Dendritic cell treated with granulocyte-macrophage colony-stimulating factor and Interleukin-4, amounts not matched to agents 40 ng/mL and 50 ng/mL, for 4 days (primary cell): Measurements from ENCODE around the gene CRTAP.

Experiments used
- H3K27ac Mint-ChIP-seq: one replicate; pipeline ENCODE4 v1.8.0; 2022; ENCODE audit warnings: mild to moderate bottlenecking, mixed read lengths
- H3K27me3 Mint-ChIP-seq: one replicate; pipeline ENCODE4 v1.8.0; 2022; ENCODE audit warnings: mild to moderate bottlenecking, mixed read lengths
- H3K36me3 Mint-ChIP-seq: one replicate; pipeline ENCODE4 v1.8.0; 2022; ENCODE audit warnings: low read depth, mixed read lengths
- H3K4me1 Mint-ChIP-seq: one replicate; pipeline ENCODE4 v1.8.0; 2022; ENCODE audit warnings: low read depth, mixed read lengths
- H3K4me3 Mint-ChIP-seq: one replicate; pipeline ENCODE4 v1.8.0; 2022; ENCODE audit warnings: mild to moderate bottlenecking, moderate library complexity, mixed read lengths
- H3K9me3 Mint-ChIP-seq: one replicate; pipeline ENCODE4 v1.8.0; 2022; ENCODE audit warnings: mixed read lengths
- intact Hi-C: fragments of 100-400 bp; cut with micrococcal nuclease; formaldehyde crosslinking; loops from one replicate; pipeline ENCODE4 v1.15.0; 2022

CRTAP gene

GRCh38 chr3:33186524-33187367 lies 72.9 kb downstream of the CRTAP start:
- Mint-ChIP-seq H3K27ac (no peak overlapping the region), H3K36me3 (no peaks in the 10 kb centered on the region), H3K27me3 (peaks cover 3% of the 10 kb centered on the region), H3K4me3 (no peak overlapping the region), H3K4me1 (no peaks in the 10 kb centered on the region), H3K9me3 (peaks cover 8% of the 10 kb centered on the region)
- intact Hi-C loops: no loop called here

DNA sequence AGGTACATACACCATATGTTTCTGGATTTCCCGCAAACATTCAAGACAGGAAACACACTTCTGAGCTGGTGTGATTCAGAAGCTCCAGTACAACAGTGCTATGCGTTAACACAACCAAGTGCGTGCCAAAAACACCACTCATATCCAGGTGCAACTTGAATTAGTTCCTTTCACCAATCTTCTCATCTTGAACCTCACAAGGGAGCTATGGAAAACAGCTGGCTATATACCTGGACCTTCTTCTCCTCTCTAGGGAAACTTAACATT lies 73.5 kb downstream of the CRTAP start:
- H3K4me3 Mint-ChIP-seq: no peak overlapping the region
- no peaks in the 10 kb centered on the region for H3K4me1 Mint-ChIP-seq
- H3K9me3 Mint-ChIP-seq: peaks cover 7% of the 10 kb centered on the region
- no peak overlapping the region for H3K27ac Mint-ChIP-seq
- peaks cover 3% of the 10 kb centered on the region for H3K27me3 Mint-ChIP-seq
- no peaks in the 10 kb centered on the region for H3K36me3 Mint-ChIP-seq
- intact Hi-C loops: no loop called here

DNA sequence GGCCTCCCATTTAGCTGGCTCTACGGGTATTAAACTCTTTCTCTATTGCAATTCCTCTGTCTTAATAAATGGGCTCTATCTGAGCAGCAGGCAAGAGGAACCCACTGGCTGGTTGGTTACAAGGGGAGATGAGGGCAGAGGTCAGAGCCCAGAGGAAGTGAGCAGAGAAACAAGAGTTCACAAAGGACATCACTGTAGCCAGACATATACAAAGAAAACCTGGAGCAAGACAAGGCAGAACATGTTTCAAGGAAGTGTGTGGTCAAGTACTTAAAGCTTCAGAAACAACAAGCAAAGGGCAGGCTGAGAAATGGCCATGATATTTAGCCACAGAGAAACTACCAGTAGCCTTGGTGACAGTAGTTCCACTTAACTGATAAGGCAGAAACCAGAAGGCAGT lies 80.5 kb downstream of the CRTAP start:
- no peaks in the 10 kb centered on the region for H3K36me3 Mint-ChIP-seq
- no peak overlapping the region for H3K27ac Mint-ChIP-seq
- peaks cover 8% of the 10 kb centered on the region for H3K4me1 Mint-ChIP-seq
- intact Hi-C loops: no loop called here
- H3K27me3 Mint-ChIP-seq: no peaks in the 10 kb centered on the region
- no peaks in the 10 kb centered on the region for H3K9me3 Mint-ChIP-seq
- no peak overlapping the region for H3K4me3 Mint-ChIP-seq

DNA sequence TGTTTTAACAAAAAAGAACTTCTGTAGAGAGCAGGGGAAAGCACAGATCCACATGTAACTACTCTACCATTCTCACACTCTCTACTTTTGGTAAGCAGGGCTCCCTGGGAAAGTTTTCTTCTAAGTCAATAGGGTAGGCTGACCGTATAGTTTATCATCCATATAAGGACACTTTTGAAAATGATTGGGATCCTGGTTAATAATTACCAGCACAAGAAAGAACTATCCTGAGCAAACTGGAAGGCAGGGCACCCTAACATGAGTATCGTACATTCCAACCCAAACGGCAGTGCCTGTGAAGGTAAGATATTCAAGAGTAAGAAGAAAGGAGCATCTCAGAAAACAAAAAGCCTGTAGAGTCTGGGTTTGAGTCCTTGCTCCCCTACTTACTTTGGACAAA lies 82.7 kb downstream of the CRTAP start:
- peaks cover 8% of the 10 kb centered on the region for H3K4me1 Mint-ChIP-seq
- H3K9me3 Mint-ChIP-seq: no peaks in the 10 kb centered on the region
- H3K27ac Mint-ChIP-seq: no peak overlapping the region
- H3K27me3 Mint-ChIP-seq: no peaks in the 10 kb centered on the region
- intact Hi-C loops: no loop called here
- no peaks in the 10 kb centered on the region for H3K36me3 Mint-ChIP-seq
- no peak overlapping the region for H3K4me3 Mint-ChIP-seq
